Skeletal muscle satellite cell (primary cell): ENCODE results near the gene GET4.
A peak's percentile ranks its signal among the peaks of the same experiment; 100 is the strongest.
"Not testable (repeated sequence)": the region's sequence is repeated elsewhere in the genome, so short reads cannot be mapped to it uniquely, and the experiment has no call there.

Experiments
- H3K27me3 ChIP-seq: 2 replicates; pipeline ENCODE4 v1.7.0; 2013; ENCODE audit warnings: low read length; ENCODE audit not compliant: control insufficient read depth, insufficient read depth
- H3K36me3 ChIP-seq: 2 replicates; pipeline ENCODE4 v1.7.0; 2013; ENCODE audit warnings: mild to moderate bottlenecking, control low read depth, low read length; ENCODE audit not compliant: insufficient read depth
- H3K4me1 ChIP-seq: 2 replicates; pipeline ENCODE4 v1.7.0; 2013; ENCODE audit warnings: low read length; ENCODE audit not compliant: control insufficient read depth, insufficient read depth
- H3K4me2 ChIP-seq: 2 replicates; pipeline ENCODE4 v1.7.0; 2013; ENCODE audit warnings: mild to moderate bottlenecking, low read length
- H3K4me3 ChIP-seq: 2 replicates; pipeline ENCODE4 v1.7.0; 2013; ENCODE audit warnings: low read length
- H3K9ac ChIP-seq: 2 replicates; pipeline ENCODE4 v1.7.0; 2013; ENCODE audit warnings: mild to moderate bottlenecking, low read depth, low read length, moderate library complexity
- H3K9me3 ChIP-seq: replicated peaks from 2 replicates; pipeline ENCODE4 v1.7.0; 2013; ENCODE audit warnings: mild to moderate bottlenecking, control low read depth, low read length

Gene GET4

DNA sequence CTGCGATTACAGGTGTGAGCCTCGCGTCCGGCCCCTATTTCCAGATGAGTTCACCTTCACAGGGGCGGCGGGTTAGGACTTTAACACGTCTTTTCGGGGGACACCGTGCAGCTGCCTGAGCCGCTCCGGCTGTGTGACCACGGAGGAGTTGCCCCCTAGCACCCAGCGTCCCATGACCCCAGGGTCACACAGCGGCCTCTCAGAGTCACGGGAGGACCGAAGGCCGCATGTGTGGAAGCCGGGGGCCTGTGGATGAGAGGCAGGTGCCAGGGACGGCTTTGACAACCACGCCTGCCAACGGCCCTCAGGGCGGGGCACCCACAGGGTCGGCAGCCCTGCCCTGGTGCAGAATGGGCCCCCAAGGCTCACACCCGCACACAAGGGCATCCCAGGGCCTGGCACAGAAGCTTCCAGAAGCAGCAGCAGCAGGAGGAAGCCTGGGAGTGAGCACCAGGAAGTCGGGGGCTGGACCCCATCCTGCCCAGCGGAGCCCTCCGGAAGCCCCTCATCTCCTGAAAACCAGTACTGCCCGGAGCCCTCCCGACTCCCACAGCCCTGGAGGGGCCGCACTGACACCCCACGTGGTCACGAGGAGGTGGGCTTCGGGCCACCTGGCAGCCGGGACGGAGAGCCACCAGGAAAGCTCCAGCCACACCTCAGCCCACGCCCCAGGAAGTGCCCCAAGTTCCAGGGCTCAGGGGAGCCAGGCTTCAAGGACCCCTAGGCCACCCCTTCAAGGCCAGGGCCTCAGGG, 45.4 kb downstream of the GET4 start:
- H3K4me2 ChIP-seq: no peak overlapping the region
- no peak overlapping the region for H3K4me3 ChIP-seq
- no peaks in the 10 kb centered on the region for H3K36me3 ChIP-seq
- no peaks in the 10 kb centered on the region for H3K9me3 ChIP-seq
- H3K9ac ChIP-seq: no peak overlapping the region
- peaks cover 17% of the 10 kb centered on the region for H3K4me1 ChIP-seq
- H3K27me3 ChIP-seq: no peaks in the 10 kb centered on the region

DNA sequence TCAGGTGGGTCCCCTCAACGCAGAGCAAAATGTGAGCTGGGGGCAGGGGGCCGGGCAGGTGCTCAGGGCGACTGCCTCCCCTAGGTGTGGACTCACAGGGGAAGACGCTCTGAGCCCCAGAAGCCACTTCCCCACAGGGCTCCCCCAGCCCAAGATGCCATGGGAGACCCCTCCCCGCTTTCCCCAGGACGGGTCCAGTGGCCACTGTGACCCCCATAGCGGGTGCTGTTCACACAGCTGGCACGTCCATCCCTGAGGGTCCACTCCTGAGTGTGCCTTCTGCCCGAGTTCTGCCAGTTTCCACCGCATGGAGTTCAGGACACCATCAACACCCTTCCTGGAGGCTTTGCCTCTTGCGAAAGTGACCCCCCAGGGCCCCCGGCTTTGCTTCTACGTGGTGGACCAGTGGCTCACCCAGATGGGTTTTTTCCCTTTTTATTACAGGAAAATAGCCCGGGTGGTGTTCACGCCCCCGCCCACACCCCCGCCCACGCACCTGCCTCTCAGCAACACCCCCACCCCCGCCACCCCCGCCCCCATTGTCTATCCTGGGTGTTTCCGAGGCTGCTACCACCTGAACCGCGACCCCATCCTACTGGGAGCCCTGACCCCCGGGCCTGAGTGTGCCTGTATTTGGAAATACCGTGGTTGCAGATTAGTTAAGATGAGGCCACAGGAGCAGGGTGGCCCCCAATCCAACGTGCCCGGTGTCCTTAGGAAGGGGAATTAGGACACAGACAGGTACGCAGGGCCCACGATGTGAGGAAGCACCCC, 46.2 kb downstream of the GET4 start:
- H3K9ac ChIP-seq: no peak overlapping the region
- H3K9me3 ChIP-seq: no peaks in the 10 kb centered on the region
- H3K4me3 ChIP-seq: no peak overlapping the region
- no peaks in the 10 kb centered on the region for H3K36me3 ChIP-seq
- peaks cover 17% of the 10 kb centered on the region for H3K4me1 ChIP-seq
- H3K27me3 ChIP-seq: no peaks in the 10 kb centered on the region
- H3K4me2 ChIP-seq: peak overlapping the region; percentile 53

DNA sequence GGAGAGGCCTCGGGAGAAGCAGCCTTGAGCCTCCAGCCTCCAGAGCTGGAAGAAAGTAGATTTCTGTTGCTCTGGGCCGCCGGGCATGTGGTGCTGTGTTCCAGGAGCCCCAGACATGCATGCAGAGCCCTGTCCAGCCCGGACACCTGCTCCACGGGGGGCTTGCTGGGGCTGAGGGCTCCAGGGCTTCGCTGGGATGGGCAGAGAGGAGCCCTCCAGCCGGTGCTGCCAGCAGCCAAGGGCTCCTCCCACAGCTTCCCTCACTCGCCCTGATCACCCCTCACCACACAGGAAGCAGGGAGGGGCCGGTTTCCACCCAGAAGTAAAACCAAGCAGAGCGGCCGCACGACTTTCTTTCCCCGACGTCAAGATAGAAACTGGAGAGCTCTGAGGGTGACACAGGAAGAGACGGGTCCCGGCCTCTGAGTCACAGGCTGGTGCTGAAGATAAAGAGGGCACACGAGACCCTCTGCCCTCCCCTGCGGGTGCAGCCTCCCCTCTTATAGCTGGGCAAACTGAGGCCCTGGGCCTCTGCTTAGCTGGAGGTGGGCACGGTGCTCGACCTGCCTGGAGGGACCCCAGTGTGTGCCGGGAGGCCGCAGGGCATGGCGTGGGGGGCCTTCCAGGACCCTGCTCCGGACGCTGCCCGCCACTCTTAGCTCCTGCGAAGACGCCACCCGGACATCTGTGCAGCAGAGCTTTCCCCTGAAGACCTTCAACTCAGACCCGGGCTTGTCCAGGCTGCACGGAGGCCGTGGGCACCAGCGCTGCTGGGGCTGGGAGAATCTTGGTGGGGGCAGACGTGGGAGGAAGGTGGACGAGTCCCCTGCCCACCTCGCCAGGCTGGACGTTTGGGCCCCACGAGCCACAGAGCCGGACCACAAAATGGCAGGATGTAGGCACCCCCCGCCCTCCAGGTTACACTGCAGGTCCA, 47.0 kb downstream of the GET4 start:
- Histone ChIP-seq H3K9ac (peak overlapping the region; percentile 16), H3K4me1 (peaks cover 23% of the 10 kb centered on the region), H3K9me3 (no peaks in the 10 kb centered on the region), H3K4me3 (no peak overlapping the region), H3K27me3 (no peaks in the 10 kb centered on the region), H3K36me3 (no peaks in the 10 kb centered on the region), H3K4me2 (peak overlapping the region; percentile 53)

GRCh38 chr7:924042-924441, 47.7 kb downstream of the GET4 start:
- not testable (repeated sequence) for H3K4me2 ChIP-seq, H3K9ac ChIP-seq, H3K27me3 ChIP-seq, H3K36me3 ChIP-seq, H3K9me3 ChIP-seq, H3K4me3 ChIP-seq
- peaks cover 27% of the 10 kb centered on the region for H3K4me1 ChIP-seq

GRCh38 chr7:924541-925231, 48.3 kb downstream of the GET4 start:
- Histone ChIP-seq H3K4me3 (no peak overlapping the region), H3K4me1 (peaks cover 29% of the 10 kb centered on the region)

DNA sequence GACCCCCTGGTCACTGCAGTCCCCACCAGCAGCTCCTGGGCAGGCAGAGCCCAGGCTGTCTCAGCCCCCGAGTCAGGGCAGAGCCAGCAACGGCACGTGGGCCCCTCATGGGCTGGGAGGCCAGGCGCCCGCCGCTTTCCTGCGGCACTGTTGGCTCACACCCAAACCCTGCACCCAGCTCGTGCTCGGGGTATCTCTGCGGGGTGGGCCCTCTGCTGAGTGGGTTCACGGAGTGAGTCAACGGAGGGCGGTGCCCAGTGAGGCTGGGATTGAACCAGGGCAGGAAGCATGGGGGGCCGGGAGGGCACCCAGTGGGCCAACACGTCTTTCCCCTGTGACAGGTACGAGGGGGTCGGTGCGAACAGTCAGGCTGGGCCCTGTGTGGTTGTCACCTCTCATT, 49.2 kb downstream of the GET4 start:
- Histone ChIP-seq H3K9me3 (no peaks in the 10 kb centered on the region), H3K27me3 (no peaks in the 10 kb centered on the region), H3K4me2 (no peak overlapping the region), H3K4me3 (no peak overlapping the region), H3K4me1 (peaks cover 29% of the 10 kb centered on the region), H3K9ac (no peak overlapping the region), H3K36me3 (no peaks in the 10 kb centered on the region)

More at GRCh38 chr7:924541-925231, 48.3 kb downstream of the GET4 start:
- Histone ChIP-seq H3K4me2 (peak overlapping the region; percentile 24), H3K36me3 (no peaks in the 10 kb centered on the region), H3K9me3 (no peaks in the 10 kb centered on the region), H3K9ac (no peak overlapping the region), H3K27me3 (no peaks in the 10 kb centered on the region)

DNA sequence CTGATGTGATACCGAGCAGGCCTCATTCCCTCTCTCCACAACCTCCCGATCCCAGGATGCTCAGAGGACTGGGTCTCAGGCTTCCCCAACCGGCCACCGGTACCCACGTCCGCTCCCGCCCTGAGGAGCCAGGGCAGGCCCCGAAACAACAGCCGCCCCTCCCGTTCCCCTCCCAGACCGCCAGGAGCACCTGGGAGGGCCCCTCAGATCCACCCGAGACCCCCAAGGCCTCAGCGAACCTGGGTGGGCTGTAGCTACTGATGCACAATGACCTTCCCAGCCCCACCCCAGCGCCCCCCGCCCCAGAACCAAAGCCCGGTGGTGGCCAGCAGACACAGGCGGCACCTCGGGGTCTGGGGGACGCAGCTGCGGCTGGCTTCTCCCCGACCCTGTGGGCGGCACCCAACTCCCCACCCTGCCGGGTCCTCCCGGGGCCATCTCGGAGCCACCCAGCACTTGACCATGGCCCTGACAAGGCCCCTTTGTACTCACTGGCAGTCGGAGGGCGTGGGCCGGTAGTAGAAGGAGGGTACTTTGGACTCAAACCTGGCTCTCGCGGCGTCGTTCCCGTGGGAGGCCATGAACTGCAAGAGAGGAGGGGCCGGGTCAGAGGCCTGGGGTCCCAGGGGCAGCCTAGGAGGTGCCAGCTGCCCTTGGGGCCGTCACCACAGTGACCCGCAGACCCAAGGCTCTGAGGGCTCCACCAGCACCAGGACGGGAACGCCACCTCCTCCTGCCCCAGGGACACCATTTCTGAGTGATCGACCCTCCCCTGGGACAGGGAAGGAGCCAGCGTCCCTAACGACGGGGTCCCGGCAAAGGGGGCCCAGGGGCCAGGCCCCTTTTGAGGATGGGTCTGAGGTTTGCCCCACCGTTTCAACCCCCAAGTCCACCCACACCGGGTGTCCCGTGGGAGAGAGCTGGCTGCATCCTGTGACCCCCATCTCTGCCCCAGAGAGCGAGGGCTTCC, 50.0 kb downstream of the GET4 start:
- Histone ChIP-seq H3K4me3 (no peak overlapping the region), H3K9ac (no peak overlapping the region), H3K27me3 (peaks cover 4% of the 10 kb centered on the region), H3K4me1 (peaks cover 29% of the 10 kb centered on the region), H3K36me3 (no peaks in the 10 kb centered on the region), H3K9me3 (no peaks in the 10 kb centered on the region), H3K4me2 (no peak overlapping the region)

GRCh38 chr7:927031-927671, 50.8 kb downstream of the GET4 start:
- Histone ChIP-seq H3K9ac (no peak overlapping the region), H3K4me1 (peaks cover 29% of the 10 kb centered on the region), H3K27me3 (peaks cover 5% of the 10 kb centered on the region), H3K4me3 (no peak overlapping the region), H3K4me2 (no peak overlapping the region), H3K9me3 (no peaks in the 10 kb centered on the region), H3K36me3 (no peaks in the 10 kb centered on the region)

DNA sequence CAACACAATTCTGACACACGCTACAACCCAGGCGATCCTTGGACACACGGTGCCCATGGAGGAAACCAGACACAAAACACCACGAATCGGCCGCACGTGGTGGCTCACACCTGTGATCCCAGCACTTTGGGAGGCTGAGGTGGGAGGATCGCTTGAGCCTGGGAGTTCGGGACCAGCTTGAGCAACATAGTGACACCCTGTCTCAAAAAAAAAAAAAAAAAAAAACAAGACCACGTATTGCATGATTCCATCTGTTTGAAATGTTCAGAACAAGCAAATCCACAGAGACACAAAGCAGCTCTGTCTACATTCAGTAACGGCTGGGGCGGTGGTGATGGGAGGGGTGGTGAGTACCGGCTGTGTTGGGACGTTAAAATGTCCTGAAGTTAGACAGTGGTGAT, 53.0 kb downstream of the GET4 start:
- no peak overlapping the region for H3K4me3 ChIP-seq
- peaks cover 9% of the 10 kb centered on the region for H3K27me3 ChIP-seq
- no peak overlapping the region for H3K9ac ChIP-seq
- H3K36me3 ChIP-seq: no peaks in the 10 kb centered on the region
- H3K9me3 ChIP-seq: no peaks in the 10 kb centered on the region
- peaks cover 19% of the 10 kb centered on the region for H3K4me1 ChIP-seq
- no peak overlapping the region for H3K4me2 ChIP-seq
